ENCODE measurements around the gene KRCC1. TPM values are rescaled to one million over a fixed set of nuclear protein-coding genes. Genes with fewer than 3 reads are reported as not detected.

Gene KRCC1
- total RNA-seq, 2 donors from 2014 or later: 9.2 to 14.8 TPM

GRCh38 chr2:88091943-88092342 lies 36.4 kb upstream of the KRCC1 start:
- Histone ChIP-seq H3K9me3 (no peaks in the 10 kb centered on the region), H3K27ac (no peak overlapping the region), H3K27me3 (no peaks in the 10 kb centered on the region), H3K4me1 (no peaks in the 10 kb centered on the region), H3K4me3 (no peak overlapping the region), H3K36me3 (replicated peaks in 1 of 2; ENCODE audit: insufficient read depth in 1 of 2, low read depth in 2 of 2) (no peaks in the 10 kb centered on the region)
- TF ChIP-seq POLR2A (IDR thresholded peaks at IDR 0.05) (no peak), CTCF (IDR thresholded peaks at IDR 0.05) (no peak)
- WGBS, 2 donors: 72 to 86% methylated on average over 3 of the region's 3 CpGs
- DNase-seq: no peak
- no peak for ATAC-seq
- intact Hi-C loops (cut with DNase I): no loop called here

- whole genome bisulfite sequencing, 2 donors: 77 to 80% methylated on average over 8 of the region's 8 CpGs
- DNase-seq (no peak), ATAC-seq (no peak)
- Histone ChIP-seq H3K4me3 (no peak overlapping the region), H3K27me3 (no peaks in the 10 kb centered on the region), H3K36me3 (replicated peaks in 1 of 2; ENCODE audit: insufficient read depth in 1 of 2, low read depth in 2 of 2) (no peaks in the 10 kb centered on the region), H3K4me1 (no peaks in the 10 kb centered on the region), H3K9me3 (no peaks in the 10 kb centered on the region), H3K27ac (no peak overlapping the region)
- TF ChIP-seq POLR2A (IDR thresholded peaks at IDR 0.05): no peak
- no peak for TF ChIP-seq CTCF (IDR thresholded peaks at IDR 0.05)
- intact Hi-C loops (cut with DNase I): no loop called here
These were observed 35.1 kb upstream of the KRCC1 start for GRCh38 chr2:88090446-88091283.

- Histone ChIP-seq H3K27ac (no peak overlapping the region), H3K4me3 (no peak overlapping the region), H3K4me1 (no peaks in the 10 kb centered on the region), H3K36me3 (replicated peaks in 1 of 2; ENCODE audit: insufficient read depth in 1 of 2, low read depth in 2 of 2) (no peaks in the 10 kb centered on the region), H3K27me3 (no peaks in the 10 kb centered on the region), H3K9me3 (no peaks in the 10 kb centered on the region)
- intact Hi-C loops (cut with DNase I): no loop called here
- WGBS, 2 donors: 83 to 87% methylated on average over 2 of the region's 2 CpGs
- TF ChIP-seq POLR2A (IDR thresholded peaks at IDR 0.05): no peak
- TF ChIP-seq CTCF (IDR thresholded peaks at IDR 0.05): no peak
- no peak for ATAC-seq
- no peak for DNase-seq
These were observed 33.4 kb upstream of the KRCC1 start for GRCh38 chr2:88088999-88089398.

- DNase-seq (no peak), ATAC-seq (no peak)
- Histone ChIP-seq H3K9me3 (no peaks in the 10 kb centered on the region), H3K4me3 (no peak overlapping the region), H3K27ac (no peak overlapping the region), H3K27me3 (no peaks in the 10 kb centered on the region), H3K4me1 (no peaks in the 10 kb centered on the region), H3K36me3 (replicated peaks in 1 of 2; ENCODE audit: insufficient read depth in 1 of 2, low read depth in 2 of 2) (no peaks in the 10 kb centered on the region)
- intact Hi-C loops (cut with DNase I): no loop called here
- 90 to 93% methylated on average over 11 to 17 of the region's 17 CpGs for WGBS, 2 donors
- TF ChIP-seq CTCF (IDR thresholded peaks at IDR 0.05) (no peak), POLR2A (IDR thresholded peaks at IDR 0.05) (no peak)
These were observed 32.2 kb upstream of the KRCC1 start for GRCh38 chr2:88087763-88088162.

- H3K4me1 ChIP-seq: peaks cover 6% of the 10 kb centered on the region
- no peaks in the 10 kb centered on the region for H3K36me3 ChIP-seq (replicated peaks in 1 of 2; ENCODE audit: insufficient read depth in 1 of 2, low read depth in 2 of 2)
- intact Hi-C loops (cut with DNase I): no loop called here
- WGBS, 2 donors: 83 to 88% methylated on average over 2 of the region's 2 CpGs
- DNase-seq: no peak
- no peaks in the 10 kb centered on the region for H3K27me3 ChIP-seq
- H3K9me3 ChIP-seq: no peaks in the 10 kb centered on the region
- H3K4me3 ChIP-seq: no peak overlapping the region
- no peak for ATAC-seq
- no peak for TF ChIP-seq CTCF (IDR thresholded peaks at IDR 0.05)
- no peak for TF ChIP-seq POLR2A (IDR thresholded peaks at IDR 0.05)
- no peak overlapping the region for H3K27ac ChIP-seq
These were observed 31.5 kb upstream of the KRCC1 start for GRCh38 chr2:88087073-88087472.
